Measurements from ENCODE around the gene FAM114A1.
"Not testable (repeated sequence)": the region's sequence is repeated elsewhere in the genome, so short reads cannot be mapped to it uniquely, and the experiment has no call there.

Gene FAM114A1

GRCh38 chr4:38896940-38897339 lies 29.3 kb downstream of the FAM114A1 start:
- intact Hi-C loops (cut with DNase I), result no loop called here

GRCh38 chr4:38898245-38898644 lies 30.6 kb downstream of the FAM114A1 start:
- intact Hi-C loops (cut with DNase I), result no loop called here

More at GRCh38 chr4:38896940-38897339, 29.3 kb downstream of the FAM114A1 start:
- DNase-seq, result no peak

DNA sequence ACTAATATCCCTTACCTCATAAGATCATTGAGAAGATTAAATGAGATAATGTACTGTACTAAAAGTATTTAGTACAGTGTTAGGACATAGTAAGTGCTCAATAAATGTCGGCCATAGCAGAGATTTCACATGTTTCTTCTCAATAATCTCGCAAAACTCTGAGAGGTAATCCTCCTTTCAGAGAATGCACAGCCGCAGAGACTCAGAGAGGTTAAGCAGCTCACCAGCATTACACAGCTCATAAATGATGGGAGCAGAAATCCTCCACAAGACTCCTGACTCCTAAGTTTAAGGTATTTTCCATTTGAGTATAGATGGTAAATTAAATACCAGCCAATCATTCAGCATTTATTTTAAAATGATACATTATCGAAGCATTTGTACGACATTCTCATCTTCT lies 34.6 kb downstream of the FAM114A1 start:
- no peak for DNase-seq
- intact Hi-C loops (cut with DNase I), result no loop called here

More at GRCh38 chr4:38898245-38898644, 30.6 kb downstream of the FAM114A1 start:
- no peak for DNase-seq

- DNase-seq, result no peak
- intact Hi-C loops (cut with DNase I), result loop anchor here (1.0 kb wide), 1 partner anchor 233 kb away; no protein-coding TSS in a partner anchor
Measured at GRCh38 chr4:38902695-38903094, 35.1 kb downstream of the FAM114A1 start.

DNA sequence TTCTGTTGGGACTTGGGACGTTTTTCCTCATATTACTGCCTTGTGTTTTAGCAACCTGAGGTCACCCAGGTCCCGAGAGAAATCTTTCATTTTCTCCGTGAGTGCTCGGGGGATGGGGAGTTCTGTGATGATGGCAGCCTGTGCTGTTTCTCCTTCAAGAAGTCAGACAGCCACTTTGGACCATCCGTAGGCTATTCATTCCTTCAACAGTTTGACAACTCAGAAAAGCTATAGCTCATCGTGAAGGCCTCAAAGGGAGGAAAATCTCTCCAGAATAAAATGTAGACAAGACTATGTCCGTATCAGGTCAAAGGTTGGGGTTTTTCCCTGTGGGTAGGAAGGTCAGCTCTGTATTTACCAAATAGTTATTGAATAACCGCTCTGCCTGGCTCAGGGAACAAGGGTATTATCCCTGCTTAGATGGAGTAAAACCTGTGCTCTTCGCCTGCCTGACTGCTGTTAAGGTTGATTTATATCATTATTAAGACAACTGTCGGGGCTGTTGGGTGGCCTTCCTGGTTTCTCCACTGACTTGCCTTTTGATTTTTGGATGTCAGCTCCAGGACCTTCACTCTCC lies 36.6 kb downstream of the FAM114A1 start:
- intact Hi-C loops (cut with DNase I), result no loop called here
- DNase-seq, result no peak

DNA sequence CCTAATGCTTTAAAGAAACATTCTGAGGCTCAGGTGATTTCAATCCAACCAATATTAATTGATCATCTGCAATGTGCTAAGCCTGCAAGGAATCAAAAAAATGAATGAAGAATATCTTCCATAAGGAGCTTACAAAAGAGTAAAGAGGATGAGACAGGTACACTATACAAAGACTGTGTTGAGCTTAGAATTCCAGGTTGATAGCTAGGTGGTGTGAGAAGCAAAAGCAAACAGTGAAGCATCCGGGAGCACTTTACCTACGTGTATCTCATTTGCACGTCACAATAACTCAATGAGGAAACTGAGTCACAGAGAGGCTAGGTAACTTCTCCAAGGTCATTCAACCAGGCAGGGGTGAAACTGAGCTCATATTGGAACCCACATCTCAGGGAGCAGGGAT lies 37.1 kb downstream of the FAM114A1 start:
- intact Hi-C loops (cut with DNase I), result no loop called here
- DNase-seq, result no peak

DNA sequence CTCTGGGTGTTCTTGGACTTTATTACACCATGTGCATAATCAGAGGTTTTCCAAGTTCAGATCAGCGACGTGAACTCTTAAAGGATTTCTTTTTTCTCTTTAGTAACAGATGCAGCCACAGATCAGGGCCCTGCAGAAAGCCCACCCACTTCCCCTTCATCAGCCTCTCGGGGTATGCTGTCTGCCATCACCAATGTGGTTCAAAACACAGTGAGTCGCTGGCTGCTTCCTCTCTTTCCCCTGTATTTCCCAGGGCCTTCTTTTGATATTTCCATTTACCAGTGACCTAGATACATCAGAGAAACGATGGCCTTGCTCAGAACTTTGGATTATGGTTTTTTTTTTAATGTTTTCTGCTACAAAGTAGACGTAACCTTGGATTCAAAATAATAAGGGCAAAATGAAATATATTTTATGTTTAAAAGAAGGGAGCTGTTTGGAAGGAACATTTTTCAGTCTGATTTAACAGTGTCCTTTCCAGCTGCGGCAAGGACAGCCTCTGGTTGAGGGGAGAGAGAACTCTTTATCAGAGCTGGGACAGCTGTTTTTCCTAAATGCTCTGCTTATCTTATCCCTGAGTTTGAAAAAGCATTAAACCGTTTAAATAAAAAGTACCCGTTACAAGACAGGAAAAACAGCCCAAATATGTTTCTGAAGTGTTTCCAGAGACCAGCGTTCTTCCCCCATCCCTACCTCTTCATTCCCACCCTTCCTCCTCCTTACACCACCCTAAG lies 38.2 kb downstream of the FAM114A1 start:
- intact Hi-C loops (cut with DNase I), result no loop called here
- DNase-seq, result no peak

DNA sequence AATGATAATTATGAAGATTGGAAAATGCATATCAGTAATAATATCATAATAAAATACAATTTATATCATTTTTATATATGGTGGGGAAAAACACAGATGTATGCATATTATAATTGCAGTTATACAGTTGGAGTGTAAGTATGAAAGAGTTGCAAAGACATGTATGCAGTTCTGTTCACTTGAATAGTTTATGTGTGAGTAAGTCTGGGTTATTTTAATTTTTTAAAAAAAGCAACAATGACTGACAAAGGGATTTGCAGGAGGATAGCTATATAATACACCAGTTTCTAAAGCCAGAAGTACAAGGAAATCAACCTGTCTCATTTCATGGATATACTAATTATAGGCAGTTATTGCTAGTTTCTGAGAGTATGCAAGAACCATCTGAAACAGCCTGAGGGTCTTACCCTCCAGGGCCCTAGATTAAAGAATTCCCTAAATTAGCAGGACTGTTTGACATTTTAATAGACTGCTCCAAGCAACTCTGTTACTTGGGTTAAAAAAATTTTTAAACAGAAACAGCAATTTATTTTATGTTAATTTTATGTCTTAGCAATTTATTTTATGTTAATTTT lies 40.2 kb downstream of the FAM114A1 start:
- no peak for DNase-seq
- intact Hi-C loops (cut with DNase I), result no loop called here

DNA sequence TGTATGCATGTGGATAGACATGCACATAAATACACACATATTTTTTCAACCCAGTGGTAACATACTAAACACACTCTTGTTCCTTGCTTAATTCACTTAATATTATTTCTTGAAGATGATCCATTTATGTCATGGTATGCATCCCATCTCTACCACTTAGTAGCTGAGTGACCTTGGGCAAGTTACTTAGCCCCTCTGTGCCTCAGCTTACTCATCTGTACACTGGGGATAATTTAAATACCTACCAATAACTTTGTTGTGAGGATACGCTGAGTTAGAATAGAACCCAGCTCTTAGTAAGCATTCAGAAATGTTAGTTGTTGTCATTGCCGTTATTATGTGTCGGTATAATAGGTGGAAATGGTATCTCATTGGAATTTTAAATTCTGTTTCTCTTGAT lies 41.4 kb downstream of the FAM114A1 start:
- no peak for DNase-seq
- intact Hi-C loops (cut with DNase I), result no loop called here

DNA sequence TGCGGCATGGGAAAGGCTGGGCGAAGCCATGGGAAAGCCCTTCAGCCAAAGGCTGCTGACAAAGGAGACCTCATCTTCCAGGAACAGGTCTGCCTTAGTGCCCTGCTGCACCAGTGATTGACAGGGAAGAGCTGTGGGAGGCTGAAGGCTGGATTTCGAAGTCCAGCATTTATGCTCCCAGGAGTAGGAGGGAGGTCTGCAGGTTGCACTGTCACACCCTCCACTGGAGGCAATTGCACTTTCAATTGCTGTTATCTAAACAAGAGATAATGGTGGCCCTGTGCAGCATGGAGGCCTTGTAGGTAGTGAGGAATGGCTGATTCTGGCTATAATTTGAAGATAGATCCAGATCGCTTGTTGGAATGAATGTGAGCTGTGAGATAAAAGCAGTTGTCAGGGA lies 43.7 kb downstream of the FAM114A1 start:
- intact Hi-C loops (cut with DNase I), result no loop called here
- no peak for DNase-seq

- DNase-seq, result no peak
- intact Hi-C loops (cut with DNase I), result no loop called here
Measured at GRCh38 chr4:38914854-38915253, 47.2 kb downstream of the FAM114A1 start.

DNA sequence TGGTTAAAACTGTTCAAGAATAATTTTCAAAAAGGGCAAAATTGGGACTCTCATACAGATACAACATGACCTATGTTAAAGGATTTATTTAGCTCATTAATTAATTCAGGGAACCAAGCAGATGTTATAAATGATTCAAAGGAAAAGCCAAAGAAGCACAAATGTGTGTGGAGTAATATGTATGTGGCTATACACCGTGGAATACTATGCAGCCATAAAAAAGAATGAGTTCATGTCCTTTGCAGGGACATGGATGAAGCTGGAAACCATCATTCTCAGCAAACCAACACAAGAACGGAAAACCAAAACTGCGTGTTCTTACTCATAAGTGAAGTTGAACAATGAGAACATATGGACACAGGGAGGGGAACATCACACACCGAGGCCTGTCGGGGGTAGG lies 48.7 kb downstream of the FAM114A1 start:
- DNase-seq; intact Hi-C loops (cut with DNase I): not testable (repeated sequence)

GRCh38 chr4:38917481-38918025 lies 49.9 kb downstream of the FAM114A1 start:
- intact Hi-C loops (cut with DNase I), result no loop called here
- DNase-seq, result no peak

GRCh38 chr4:38919494-38919893 lies 51.9 kb downstream of the FAM114A1 start:
- intact Hi-C loops (cut with DNase I), result no loop called here
- no peak for DNase-seq

DNA sequence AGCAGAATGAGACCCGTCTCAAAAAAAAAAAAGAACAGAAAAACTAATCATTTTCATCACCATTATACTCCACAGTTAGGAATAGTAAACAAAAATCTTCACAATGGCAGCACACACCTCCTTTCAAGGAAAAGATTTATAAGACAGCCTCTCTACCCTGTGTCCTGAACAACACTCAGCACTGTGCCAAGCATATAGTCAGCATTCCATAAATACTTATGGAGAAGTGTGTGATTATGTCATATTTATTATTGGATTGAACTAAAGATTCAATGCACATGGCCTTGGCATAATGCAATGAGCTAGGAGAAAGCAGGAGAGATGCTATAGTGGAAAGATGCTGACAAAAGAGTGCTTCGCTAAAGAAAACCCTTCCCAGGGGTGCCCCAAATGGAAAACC lies 52.6 kb downstream of the FAM114A1 start:
- intact Hi-C loops (cut with DNase I), result loop anchor here (10.0 kb wide), 1 partner anchor 125 kb away; no protein-coding TSS in a partner anchor
- DNase-seq, result no peak

GRCh38 chr4:38920677-38921076 lies 53.1 kb downstream of the FAM114A1 start:
- intact Hi-C loops (cut with DNase I), result loop anchor here (10.0 kb wide), 1 partner anchor 124 kb away; no protein-coding TSS in a partner anchor
- DNase-seq, result no peak

DNA sequence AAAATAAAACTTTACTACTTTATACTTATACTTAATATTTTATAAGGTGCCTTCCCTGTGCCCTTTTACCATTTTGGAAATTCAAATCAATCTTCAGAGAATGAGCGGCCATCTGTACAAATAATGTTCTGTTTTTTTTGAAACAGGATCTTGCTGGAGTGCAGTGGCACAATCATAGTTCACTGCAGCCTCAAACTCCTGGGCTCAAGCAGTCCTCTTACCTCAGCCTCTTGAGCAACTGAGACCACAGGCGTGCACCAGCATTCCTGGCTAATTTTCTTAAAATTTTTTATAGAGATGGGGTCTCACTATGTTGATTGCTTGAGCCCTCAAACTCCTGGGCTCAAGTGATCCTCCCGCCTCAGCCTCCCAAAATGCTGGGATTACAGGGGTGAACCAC lies 53.5 kb downstream of the FAM114A1 start:
- no peak for DNase-seq
- intact Hi-C loops (cut with DNase I), result loop anchor here (10.0 kb wide), 1 partner anchor 124 kb away; no protein-coding TSS in a partner anchor

DNA sequence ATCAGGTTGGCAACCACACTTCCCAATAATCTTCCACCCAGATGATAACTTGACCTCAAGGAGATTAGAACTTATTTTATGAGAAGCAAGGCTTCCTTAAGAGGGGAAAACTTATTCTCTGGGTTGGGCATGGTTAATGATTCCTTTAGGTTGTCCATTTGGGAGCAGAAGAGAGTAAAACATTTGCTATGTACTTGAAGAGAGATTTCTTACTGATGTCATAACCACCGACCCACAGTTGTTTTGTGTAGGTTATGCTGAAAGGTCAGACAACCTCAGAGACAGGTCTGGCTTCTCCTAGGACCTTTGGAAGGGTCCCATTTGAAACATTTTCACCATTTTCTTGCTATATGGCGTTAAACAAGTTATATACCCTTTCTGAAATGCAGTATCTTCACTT lies 56.1 kb downstream of the FAM114A1 start:
- intact Hi-C loops (cut with DNase I), result loop anchor here (10.0 kb wide), 1 partner anchor 121 kb away; no protein-coding TSS in a partner anchor
- DNase-seq, result no peak

GRCh38 chr4:38924353-38924752 lies 56.7 kb downstream of the FAM114A1 start:
- intact Hi-C loops (cut with DNase I), result loop anchor here (10.0 kb wide), 1 partner anchor 120 kb away; no protein-coding TSS in a partner anchor
- DNase-seq, result no peak

DNA sequence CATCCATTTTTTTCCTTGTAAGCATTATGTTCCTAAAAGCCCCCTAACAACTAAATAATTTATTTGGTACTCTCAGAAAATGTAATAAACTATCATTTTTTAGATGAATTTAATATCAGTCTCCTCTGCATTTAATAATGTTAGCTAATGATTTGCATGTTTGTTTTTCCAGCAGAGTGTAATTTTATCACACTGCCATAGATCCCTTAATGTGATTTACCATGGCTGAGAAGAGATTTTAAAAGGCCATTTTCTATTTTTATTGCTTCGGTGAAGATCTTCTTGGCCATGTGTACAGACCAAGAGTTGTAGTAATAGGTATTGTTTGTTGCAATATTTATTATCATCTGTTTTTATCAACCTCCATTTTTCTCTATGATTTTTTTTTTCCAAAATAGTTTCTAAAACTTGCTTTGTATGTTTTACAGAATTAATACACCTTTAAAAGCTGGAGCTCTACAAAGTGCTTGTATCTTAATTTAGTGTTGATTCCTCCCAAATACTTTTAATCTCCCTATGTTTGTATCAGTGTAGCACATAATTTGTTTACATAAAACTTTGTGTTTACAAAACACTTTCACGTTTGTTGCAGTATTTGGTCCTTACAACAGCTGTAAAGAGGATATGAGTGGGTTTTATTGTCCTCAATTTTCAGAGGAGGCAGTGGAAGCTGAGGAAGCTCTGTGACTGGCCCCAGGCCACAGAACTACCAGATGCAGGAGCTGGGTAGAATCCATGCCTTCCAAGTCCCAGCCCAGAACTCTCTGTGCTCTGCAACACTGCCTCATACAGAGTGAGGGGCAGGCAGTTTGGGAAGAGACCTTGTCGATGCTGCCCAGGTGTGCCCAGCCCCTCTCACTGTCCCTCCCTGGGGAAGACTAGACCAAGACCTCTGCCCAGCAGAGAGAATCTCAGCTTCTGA lies 58.1 kb downstream of the FAM114A1 start:
- intact Hi-C loops (cut with DNase I), result loop anchor here (10.0 kb wide), 1 partner anchor 119 kb away; no protein-coding TSS in a partner anchor
- DNase-seq, result peak in 8 of 10 donors; percentile 16 to 94 (median 56)
